CD4-positive, alpha-beta T cell treated with Interferon gamma for 1 hour (primary cell): ENCODE measurements around the gene TMEM176A.

Experiments used
- DNase-seq: peaks from one replicate; pipeline ENCODE4 v3.0.0-alpha.2; 2020

The TMEM176A gene

DNA sequence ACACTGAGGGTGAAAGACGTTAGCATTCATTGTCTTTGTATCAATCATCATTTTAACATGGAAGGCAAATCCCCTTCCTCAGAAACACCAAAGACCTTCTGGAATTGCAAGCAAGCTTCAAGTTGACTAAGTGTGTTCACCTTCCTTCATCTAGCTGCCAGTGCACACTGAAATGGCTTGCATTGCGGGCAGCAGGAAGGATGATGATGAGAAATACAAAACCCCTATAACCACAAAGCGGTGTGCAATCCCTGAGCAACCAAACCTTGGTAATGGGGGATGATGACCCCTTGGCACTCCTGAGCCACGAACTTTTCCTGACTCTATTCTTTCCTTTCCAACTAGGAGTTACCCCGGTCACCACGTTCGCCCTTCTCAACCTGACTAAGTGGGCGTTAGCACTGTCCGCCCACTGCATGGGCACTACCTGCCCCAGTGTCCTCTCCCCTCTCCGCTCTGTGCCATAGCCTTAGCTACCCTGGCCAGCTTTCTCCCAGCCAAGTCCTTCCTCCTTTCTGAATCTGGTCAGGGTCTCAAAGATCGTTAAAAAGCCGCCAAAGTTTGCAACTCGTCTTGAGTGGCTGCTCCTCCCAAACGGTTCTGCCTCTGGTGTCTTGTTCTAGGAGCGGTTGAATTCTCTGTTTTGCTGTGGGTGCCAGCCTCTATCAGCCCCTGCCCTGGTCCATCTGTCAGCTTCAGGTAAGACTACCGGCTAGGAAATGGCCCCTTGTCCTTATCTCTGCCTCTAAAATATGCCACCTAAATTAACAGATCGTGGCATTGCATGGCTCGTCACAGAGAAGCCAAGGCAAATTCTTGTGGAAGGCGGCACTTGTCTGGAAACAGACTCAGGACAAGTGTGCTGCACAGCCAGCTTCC is 51.2 kb downstream of the TMEM176A start:
- DNase-seq: no peak

DNA sequence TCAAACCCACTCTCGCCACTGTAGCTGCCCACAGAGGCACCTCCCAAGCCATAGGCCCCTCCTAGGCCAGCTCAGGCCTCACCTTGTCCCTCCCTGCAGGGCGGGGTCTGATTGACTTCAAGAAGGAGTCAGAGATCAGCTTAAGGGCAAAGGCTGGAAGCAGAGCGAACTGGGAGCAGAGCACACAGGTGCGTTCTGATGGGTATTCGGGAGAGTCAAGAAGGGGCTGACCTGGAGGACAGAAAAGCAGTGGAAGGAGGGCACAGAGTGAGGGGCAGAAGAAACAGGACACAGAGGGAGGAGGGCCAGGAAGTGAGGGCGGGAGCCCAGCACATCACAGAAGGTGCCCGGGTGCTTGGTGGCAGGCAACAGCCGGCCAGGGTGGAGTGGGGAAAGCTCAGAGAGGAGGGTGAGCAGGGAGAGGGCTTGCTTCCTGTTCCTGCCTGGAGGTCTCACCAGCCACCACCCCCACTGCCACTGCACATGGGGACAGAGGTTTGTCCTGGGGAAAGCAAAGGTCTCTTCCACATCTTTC is 51.9 kb downstream of the TMEM176A start, which contains the start of gene AOC1:
AOC1 (plus strand) TSS at position 147 of the 535 bp plus-strand sequence. CDS start 3,954 bp downstream, outside the sequence.
- DNase-seq: no peak

DNA sequence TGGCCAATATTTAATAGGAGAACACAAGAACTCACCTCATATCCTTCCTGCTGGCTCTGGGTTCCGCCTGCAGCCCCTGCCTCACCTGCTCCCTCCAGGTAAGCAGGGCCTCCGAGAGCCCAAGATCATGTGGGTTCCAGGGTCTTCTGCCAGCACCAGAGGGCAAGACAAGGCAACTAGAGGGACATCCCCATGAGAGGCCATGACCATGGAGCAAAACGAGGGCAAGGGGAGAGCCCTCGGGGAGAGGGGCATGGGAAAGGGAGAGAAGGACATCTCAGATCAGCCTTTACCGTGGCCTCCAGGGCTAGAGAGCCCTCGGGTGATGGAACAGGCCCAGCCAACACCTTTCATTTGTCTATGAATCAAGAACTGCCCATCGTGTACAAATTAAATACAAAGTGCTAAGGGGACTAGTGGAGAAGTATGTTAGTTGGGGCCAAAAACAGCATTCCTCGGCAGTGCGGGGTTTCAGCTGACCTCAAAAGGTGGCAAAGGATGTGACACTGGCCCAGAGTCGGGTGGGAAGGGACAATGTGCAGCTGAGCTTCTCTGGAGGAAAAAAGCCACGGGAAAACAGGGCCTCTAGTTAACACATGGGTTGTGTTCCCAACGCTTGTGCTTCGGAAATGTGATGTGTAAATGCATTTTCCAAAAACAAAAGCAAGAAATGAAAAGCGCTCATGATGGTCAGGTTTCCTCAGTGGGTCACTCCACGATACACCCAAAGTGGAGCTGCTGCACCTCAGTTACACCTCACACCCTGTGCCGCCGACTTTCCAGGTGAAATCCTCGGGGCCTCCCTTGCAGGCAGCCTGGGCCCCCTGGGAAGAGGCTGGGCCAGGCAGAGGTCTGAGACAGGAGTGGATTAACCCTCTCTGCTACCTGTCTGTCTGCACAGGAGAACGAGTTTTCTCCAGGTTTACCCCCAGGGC is 53.8 kb downstream of the TMEM176A start:
- DNase-seq: no peak
